Colonic mucosa (tissue), 4 donors: ENCODE data around the gene TMEM127. TPM values are rescaled to one million over a fixed set of nuclear protein-coding genes. Genes with fewer than 3 reads are reported as not detected.

Source experiments
- DNase-seq: peaks from one replicate; pipeline ENCODE4 v3.0.0-alpha.2; 2020
- H3K27ac ChIP-seq: fragments of 200-600 bp; one replicate; pipeline ENCODE4 v1.8.0; 2021
- H3K27me3 ChIP-seq: fragments of 200-600 bp; one replicate; pipeline ENCODE4 v1.8.0; 2021
- H3K36me3 ChIP-seq: fragments of 200-600 bp; one replicate; pipeline ENCODE4 v1.8.0; 2021
- H3K4me1 ChIP-seq: fragments of 200-600 bp; one replicate; pipeline ENCODE4 v1.8.0; 2021; ENCODE audit warnings: mild to moderate bottlenecking
- H3K4me3 ChIP-seq: fragments of 200-600 bp; one replicate; pipeline ENCODE4 v1.8.0; 2021
- H3K9ac ChIP-seq, 2 donors: one replicate each; pipeline ENCODE4 v1.7.0; 2013; ENCODE audit warnings: control low read depth in 2 of 2, low read depth in 2 of 2, low read length in 2 of 2
- H3K9me3 ChIP-seq: fragments of 200-600 bp; one replicate; pipeline ENCODE4 v1.8.0; 2021
- CTCF ChIP-seq: fragments of 200-600 bp; IDR thresholded peaks from one replicate; pipeline ENCODE4 v1.8.0; 2022; ENCODE audit warnings: antibody characterized with exemption, mild to moderate bottlenecking
- intact Hi-C: fragments of 100-400 bp; cut with DNase I; formaldehyde crosslinking; loops from one replicate; pipeline ENCODE4 v1.14.1; 2022
- total RNA-seq, 2 donors: library from RNA; stranded (reverse); fragmentation: NEBNext Ultra II Directional in 1 of 2; extraction: Animal tissue kit (Norgen Biotek cat#: 25700) in 1 of 2; gene quantifications; one replicate each; pipeline ENCODE4 v1.2.1, GENCODE V29; 2021
- donor health status: healthy.
- donor health status: DM: no; HTN: no; CAD: no.
- donor health status: DM: no; HTN: no; CAD: no.

TMEM127 gene
- total RNA-seq, 2 donors from 2014 or later, result 61.9 to 81.1 TPM

GRCh38 chr2:96239745-96240264 lies 26.0 kb downstream of the TMEM127 start:
- Histone ChIP-seq H3K27me3 (no peaks in the 10 kb centered on the region), H3K27ac (no peak overlapping the region), H3K4me1 (no peaks in the 10 kb centered on the region), H3K9ac (no peak overlapping the region), H3K9me3 (no peaks in the 10 kb centered on the region), H3K4me3 (no peak overlapping the region), H3K36me3 (no peaks in the 10 kb centered on the region)
- no peak for DNase-seq
- intact Hi-C loops, result no loop called here
- TF ChIP-seq CTCF, result no peak

GRCh38 chr2:96239091-96239490 lies 26.7 kb downstream of the TMEM127 start:
- no peak overlapping the region for H3K4me3 ChIP-seq
- H3K4me1 ChIP-seq, result no peaks in the 10 kb centered on the region
- no peak for DNase-seq
- no peak overlapping the region for H3K9ac ChIP-seq
- TF ChIP-seq CTCF, result no peak
- H3K9me3 ChIP-seq, result no peaks in the 10 kb centered on the region
- H3K27me3 ChIP-seq, result no peaks in the 10 kb centered on the region
- no peak overlapping the region for H3K27ac ChIP-seq
- H3K36me3 ChIP-seq, result no peaks in the 10 kb centered on the region
- intact Hi-C loops, result no loop called here

- DNase-seq, result no peak
- H3K9ac ChIP-seq, result no peak overlapping the region
- no peak for TF ChIP-seq CTCF
- H3K4me3 ChIP-seq, result no peak overlapping the region
- no peaks in the 10 kb centered on the region for H3K27me3 ChIP-seq
- H3K9me3 ChIP-seq, result no peaks in the 10 kb centered on the region
- H3K4me1 ChIP-seq, result no peaks in the 10 kb centered on the region
- H3K36me3 ChIP-seq, result no peaks in the 10 kb centered on the region
- H3K27ac ChIP-seq, result no peak overlapping the region
- intact Hi-C loops, result no loop called here
Measured at GRCh38 chr2:96238266-96238665, 27.5 kb downstream of the TMEM127 start.

GRCh38 chr2:96236882-96237281 lies 28.9 kb downstream of the TMEM127 start:
- no peak for TF ChIP-seq CTCF
- Histone ChIP-seq H3K9ac (no peak overlapping the region), H3K27ac (no peak overlapping the region), H3K36me3 (no peaks in the 10 kb centered on the region), H3K4me1 (no peaks in the 10 kb centered on the region), H3K9me3 (no peaks in the 10 kb centered on the region), H3K4me3 (no peak overlapping the region), H3K27me3 (no peaks in the 10 kb centered on the region)
- intact Hi-C loops, result no loop called here
- no peak for DNase-seq

GRCh38 chr2:96233880-96234316 lies 31.9 kb downstream of the TMEM127 start:
- no peaks in the 10 kb centered on the region for H3K4me1 ChIP-seq
- H3K27me3 ChIP-seq, result no peaks in the 10 kb centered on the region
- H3K4me3 ChIP-seq, result no peak overlapping the region
- TF ChIP-seq CTCF, result no peak
- no peak overlapping the region for H3K9ac ChIP-seq
- no peaks in the 10 kb centered on the region for H3K9me3 ChIP-seq
- intact Hi-C loops, result no loop called here
- H3K36me3 ChIP-seq, result no peaks in the 10 kb centered on the region
- no peak overlapping the region for H3K27ac ChIP-seq
- DNase-seq, result no peak
